Neuronal stem cell (in vitro differentiated cells): ENCODE data around the gene TGFB1.

ENCODE experiments used
- DNase-seq: peaks from one replicate; pipeline ENCODE4 v3.0.0-alpha.2; 2013; ENCODE audit warnings: low spot score
- H2AFZ ChIP-seq: one replicate; pipeline ENCODE4 v1.6.1; 2013; ENCODE audit warnings: mild to moderate bottlenecking, low read length, inconsistent platforms
- H2AK5ac ChIP-seq: 2 replicates; pipeline ENCODE4 v1.6.1; 2013; ENCODE audit warnings: low read depth, mild to moderate bottlenecking, inconsistent platforms, low read length, moderate library complexity, mixed read lengths
- H2BK120ac ChIP-seq: 2 replicates; pipeline ENCODE4 v1.6.1; 2013; ENCODE audit warnings: low read depth, mild to moderate bottlenecking, inconsistent platforms, low read length, moderate library complexity, mixed read lengths
- H2BK12ac ChIP-seq: one replicate; pipeline ENCODE4 v1.6.1; 2013; ENCODE audit warnings: low read length, inconsistent platforms
- H2BK15ac ChIP-seq: 2 replicates; pipeline ENCODE4 v1.6.1; 2013; ENCODE audit warnings: mild to moderate bottlenecking, low read length, inconsistent platforms, mixed read lengths
- H2BK5ac ChIP-seq: one replicate; pipeline ENCODE4 v1.6.1; 2013; ENCODE audit warnings: inconsistent platforms, mild to moderate bottlenecking, low read length, moderate library complexity
- H3K14ac ChIP-seq: one replicate; pipeline ENCODE4 v1.6.1; 2013; ENCODE audit warnings: low read length, inconsistent platforms
- H3K18ac ChIP-seq: 2 replicates; pipeline ENCODE4 v1.6.1; 2013; ENCODE audit warnings: low read length, inconsistent platforms
- H3K23ac ChIP-seq: 2 replicates; pipeline ENCODE4 v1.6.1; 2013; ENCODE audit warnings: low read depth, mild to moderate bottlenecking, mixed read lengths, low read length, inconsistent platforms; ENCODE audit not compliant: poor library complexity
- H3K27ac ChIP-seq: replicated peaks from 3 replicates; pipeline ENCODE4 v1.5.1; 2013; ENCODE audit warnings: low read length, inconsistent platforms
- H3K27me3 ChIP-seq, 3 experiments: 2 replicates each; pipeline ENCODE4 v1.6.1; 2013; ENCODE audit warnings: low read length in 3 of 3, mild to moderate bottlenecking in 2 of 3, inconsistent platforms in 1 of 3, low read depth in 1 of 3, mixed read lengths in 1 of 3, moderate library complexity in 1 of 3; ENCODE audit not compliant: control insufficient read depth in 3 of 3, insufficient read depth in 3 of 3
- H3K36me3 ChIP-seq, 2 donors: replicated peaks in 1 of 2; 2 replicates each; pipeline ENCODE4 v1.6.1; 2013; ENCODE audit warnings: low read length in 2 of 2; ENCODE audit not compliant: control insufficient read depth in 2 of 2, insufficient read depth in 2 of 2
- H3K4ac ChIP-seq: 2 replicates; pipeline ENCODE4 v1.6.1; 2013; ENCODE audit warnings: inconsistent platforms, mild to moderate bottlenecking, low read length, moderate library complexity
- H3K4me1 ChIP-seq, 2 donors: 1 replicate in 1 of 2; 2 replicates in 1 of 2; pipeline ENCODE4 v1.6.1; 2013; ENCODE audit warnings: low read length in 2 of 2, low read depth in 1 of 2; ENCODE audit not compliant: control insufficient read depth in 2 of 2, insufficient read depth in 1 of 2
- H3K4me2 ChIP-seq: one replicate; pipeline ENCODE4 v1.6.1; 2013; ENCODE audit warnings: mild to moderate bottlenecking, low read length, inconsistent platforms; ENCODE audit not compliant: insufficient read depth, poor library complexity, severe bottlenecking
- H3K4me3 ChIP-seq, 2 donors: 2 replicates each; pipeline ENCODE4 v1.5.1; 2013; ENCODE audit warnings: low read length in 2 of 2, mild to moderate bottlenecking in 2 of 2, inconsistent platforms in 1 of 2, moderate library complexity in 1 of 2
- H3K79me1 ChIP-seq: one replicate; pipeline ENCODE4 v1.6.1; 2013; ENCODE audit warnings: low read depth, mild to moderate bottlenecking, inconsistent platforms, low read length, moderate library complexity
- H3K9ac ChIP-seq: one replicate; pipeline ENCODE4 v1.6.1; 2013; ENCODE audit warnings: mild to moderate bottlenecking, low read depth, low read length, inconsistent platforms; ENCODE audit not compliant: poor library complexity
- H3K9me3 ChIP-seq, 2 donors: replicated peaks in 1 of 2; 2 replicates each; pipeline versions ENCODE3 to v1.6.1; 2013; ENCODE audit warnings: low read length in 2 of 2, mild to moderate bottlenecking in 2 of 2, inconsistent platforms in 1 of 2, low read depth in 1 of 2, mixed read lengths in 1 of 2, moderate library complexity in 1 of 2; ENCODE audit not compliant: control insufficient read depth in 2 of 2, insufficient read depth in 1 of 2
- H4K8ac ChIP-seq: one replicate; pipeline ENCODE4 v1.6.1; 2013; ENCODE audit warnings: low read depth, mild to moderate bottlenecking, inconsistent platforms, low read length, moderate library complexity
- H4K91ac ChIP-seq: one replicate; pipeline ENCODE4 v1.6.1; 2013; ENCODE audit warnings: low read length, low read depth, mild to moderate bottlenecking, inconsistent platforms; ENCODE audit not compliant: poor library complexity
- WGBS, 2 donors: extraction: QIAGEN DNeasy Blood & Tissue Kit; methylation state at CpG; one replicate each; pipeline ENCODE4 v1.1.7; 2013; ENCODE audit warnings: missing lambda C conversion rate in 2 of 2, mixed read lengths in 1 of 2; ENCODE audit not compliant: insufficient read length in 2 of 2, insufficient replicate concordance in 1 of 2; ENCODE audit errors: extremely low coverage in 2 of 2; 5-methylcytosine and 5-hydroxymethylcytosine counted together

The TGFB1 gene

DNA sequence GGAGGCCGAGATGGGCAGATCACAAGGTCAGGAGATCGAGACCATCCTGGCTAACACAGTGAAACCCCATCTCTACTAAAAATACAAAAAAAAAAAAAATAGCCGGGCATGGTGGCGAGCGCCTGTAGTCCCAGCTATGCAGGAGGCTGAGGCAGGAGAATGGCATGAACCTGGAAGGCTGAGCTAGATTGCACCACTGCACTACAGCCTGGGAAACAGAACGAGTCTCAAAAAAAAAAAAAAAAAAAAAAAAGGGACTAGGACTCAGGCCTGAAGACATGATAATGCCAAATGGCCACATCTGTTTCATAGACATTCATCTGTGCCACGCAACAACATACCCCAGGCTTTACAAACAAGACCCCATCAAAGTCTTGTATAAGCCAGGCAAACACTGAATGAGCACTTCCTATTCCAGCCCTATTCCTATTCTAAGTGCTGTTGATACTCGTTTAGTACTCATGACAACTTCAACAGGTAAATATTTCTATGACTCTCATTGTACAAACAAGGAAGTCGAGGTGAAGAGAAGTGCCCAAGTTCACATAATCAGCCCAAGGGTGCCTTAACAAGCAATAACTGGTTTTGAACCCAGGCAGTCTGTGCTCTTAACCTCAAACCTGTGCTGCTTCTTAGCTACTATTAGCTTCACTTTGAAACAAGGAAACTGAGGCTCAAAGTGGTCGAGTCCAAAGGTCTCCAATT lies 8.6 kb upstream of the TGFB1 start:
- Histone ChIP-seq H2BK120ac (no peak overlapping the region), H3K36me3 (peaks cover 0 to 11% of the 10 kb centered on the region in 2 donors), H3K4me3 (no peak overlapping the region), H3K9ac (no peak overlapping the region), H4K91ac (no peak overlapping the region), H3K79me1 (peaks cover 7% of the 10 kb centered on the region), H3K27me3 (no peaks in the 10 kb centered on the region), H3K14ac (no peak overlapping the region), H3K27ac (no peak overlapping the region), H3K4me2 (no peak overlapping the region), H2BK5ac (no peak overlapping the region), H3K18ac (no peak overlapping the region), H3K9me3 (no peaks in the 10 kb centered on the region), H3K23ac (no peak overlapping the region), H2AFZ (no peak overlapping the region), H3K4me1 (peaks cover 4 to 5% of the 10 kb centered on the region in 2 donors), H2BK12ac (no peak overlapping the region), H4K8ac (no peak overlapping the region), H2BK15ac (no peak overlapping the region), H3K4ac (no peak overlapping the region), H2AK5ac (no peak overlapping the region)
- DNase-seq = no peak
- WGBS, 2 donors = no CpG with 5 or more reads among the region's 10 CpGs

DNA sequence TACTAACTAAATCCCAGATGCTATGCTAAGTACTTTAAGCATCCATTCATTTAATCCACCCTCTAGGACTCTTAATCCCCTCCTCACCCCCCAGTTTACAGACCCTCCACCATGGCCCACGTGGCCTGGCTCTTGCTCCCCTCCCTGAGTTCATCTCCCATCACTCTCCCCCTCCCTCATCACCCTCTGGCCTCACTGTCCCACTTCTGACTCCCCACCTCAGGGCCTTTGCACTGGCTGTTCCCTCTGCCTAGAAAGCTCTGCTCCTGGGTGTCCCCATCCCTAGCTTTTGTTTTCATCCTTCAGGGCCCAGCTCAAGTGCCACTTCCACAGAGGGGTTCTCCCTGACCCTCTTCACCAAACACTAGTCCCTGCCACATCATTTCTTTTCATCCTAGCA lies 6.0 kb upstream of the TGFB1 start:
- Histone ChIP-seq H3K18ac (no peak overlapping the region), H3K14ac (no peak overlapping the region), H3K4me3 (no peak overlapping the region), H2BK15ac (no peak overlapping the region), H2AFZ (no peak overlapping the region), H3K79me1 (peaks cover under 1% of the 10 kb centered on the region), H2AK5ac (no peak overlapping the region), H4K91ac (no peak overlapping the region), H3K9ac (no peak overlapping the region), H3K9me3 (no peaks in the 10 kb centered on the region), H4K8ac (no peak overlapping the region), H3K27me3 (peaks cover 0 to 1% (median 0%) of the 10 kb centered on the region in 3 experiments), H2BK5ac (no peak overlapping the region), H2BK12ac (no peak overlapping the region), H2BK120ac (no peak overlapping the region), H3K36me3 (peaks cover 0 to 8% of the 10 kb centered on the region in 2 donors), H3K4ac (no peak overlapping the region), H3K23ac (no peak overlapping the region), H3K4me2 (no peak overlapping the region), H3K27ac (no peak overlapping the region), H3K4me1 (peaks cover 4 to 5% of the 10 kb centered on the region in 2 donors)
- DNase-seq = no peak
- WGBS, 2 donors = no CpG with 5 or more reads among the region's 1 CpG

DNA sequence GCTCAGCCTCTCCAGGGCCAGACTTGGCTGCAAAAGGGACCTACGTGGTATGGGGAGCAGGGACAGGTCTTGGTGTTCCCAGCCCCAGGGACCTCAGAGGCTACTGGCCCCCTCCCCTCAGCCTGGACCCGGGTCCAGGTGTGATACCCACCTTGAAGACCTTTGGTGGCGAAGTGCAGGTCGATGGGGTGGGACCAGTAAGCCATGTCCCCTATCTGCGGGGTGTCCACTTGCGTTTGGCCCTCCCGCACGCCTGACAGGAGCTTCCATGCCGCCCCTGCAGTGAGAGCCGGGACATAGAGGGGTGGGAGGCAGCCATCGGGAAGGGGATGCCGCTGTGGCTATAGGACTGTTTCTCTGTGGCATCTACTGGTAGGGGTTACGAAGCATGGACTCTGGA lies 4.0 kb upstream of the TGFB1 start:
- Histone ChIP-seq H3K18ac (no peak overlapping the region), H2BK5ac (no peak overlapping the region), H4K91ac (no peak overlapping the region), H2AK5ac (peak overlapping the region; percentile 88), H2BK15ac (no peak overlapping the region), H3K23ac (peak overlapping the region; percentile 44), H3K4me2 (no peak overlapping the region), H3K27ac (no peak overlapping the region), H3K4ac (peak overlapping the region; percentile 11), H3K79me1 (no peaks in the 10 kb centered on the region), H3K36me3 (peaks cover 0 to 8% of the 10 kb centered on the region in 2 donors), H4K8ac (no peak overlapping the region), H3K9me3 (no peaks in the 10 kb centered on the region), H2BK12ac (no peak overlapping the region), H2BK120ac (no peak overlapping the region), H3K4me1 (peaks cover 0 to 7% of the 10 kb centered on the region in 2 donors), H2AFZ (no peak overlapping the region), H3K14ac (no peak overlapping the region), H3K27me3 (peaks cover 0 to 13% (median 8%) of the 10 kb centered on the region in 3 experiments), H3K4me3 (peak overlapping the region in 1 of 2 donors; percentile 26), H3K9ac (no peak overlapping the region)
- no CpG with 5 or more reads among the region's 13 CpGs for WGBS, 2 donors
- no peak for DNase-seq

DNA sequence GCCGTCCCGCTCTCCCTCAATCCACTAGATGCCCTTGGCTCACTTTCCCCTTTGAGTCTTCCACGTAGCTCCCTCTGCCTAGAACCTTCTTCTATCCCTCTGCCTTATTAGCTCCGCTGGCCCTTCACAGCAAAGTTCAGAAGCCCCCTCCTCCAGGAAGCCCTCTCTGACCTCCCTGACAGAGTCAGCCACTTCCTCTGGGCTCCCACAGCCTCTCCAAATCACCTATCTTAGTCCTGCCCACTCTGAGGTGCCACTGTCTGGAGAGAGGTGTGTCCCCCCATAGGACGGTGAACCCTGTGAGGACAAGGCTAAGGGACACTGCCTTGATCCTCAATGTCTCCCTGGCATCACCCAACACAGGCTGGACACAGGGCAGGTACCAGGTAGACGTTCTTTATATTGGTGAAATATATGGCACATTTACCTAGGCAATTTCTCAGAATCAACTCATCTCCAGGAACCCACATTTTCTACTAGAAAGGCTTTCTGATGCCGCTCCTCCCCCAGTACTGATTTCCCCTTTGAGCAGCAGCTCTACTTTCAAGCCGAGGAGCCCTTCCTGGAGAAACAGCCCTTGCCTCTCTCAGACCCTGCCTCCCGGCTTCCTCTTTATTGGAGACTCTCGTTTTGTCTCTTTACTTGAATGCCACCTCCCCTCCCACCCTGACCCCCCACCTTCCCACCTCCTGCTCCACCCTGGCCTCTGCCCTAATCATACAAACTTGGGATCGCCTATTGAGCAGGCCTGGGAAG lies 3.4 kb upstream of the TGFB1 start:
- H2BK120ac ChIP-seq = no peak overlapping the region
- H3K23ac ChIP-seq = no peak overlapping the region
- no CpG with 5 or more reads among the region's 11 CpGs for WGBS, 2 donors

More for the DNA sequence above, 3.4 kb upstream of the TGFB1 start:
- H4K8ac ChIP-seq = no peak overlapping the region
- H3K27ac ChIP-seq = no peak overlapping the region
- H2BK15ac ChIP-seq = no peak overlapping the region
- H3K79me1 ChIP-seq = no peaks in the 10 kb centered on the region
- no peak overlapping the region for H3K4me2 ChIP-seq
- H3K9me3 ChIP-seq = peaks cover 0 to 1% of the 10 kb centered on the region in 2 donors
- H3K27me3 ChIP-seq = peaks cover 0 to 19% (median 14%) of the 10 kb centered on the region in 3 experiments
- no peak overlapping the region for H2AFZ ChIP-seq
- no peak overlapping the region for H3K4ac ChIP-seq
- peaks cover 0 to 4% of the 10 kb centered on the region in 2 donors for H3K36me3 ChIP-seq
- H4K91ac ChIP-seq = no peak overlapping the region
- DNase-seq = no peak
- peak overlapping the region; percentile 88 for H2AK5ac ChIP-seq
- H2BK12ac ChIP-seq = no peak overlapping the region
- H2BK5ac ChIP-seq = no peak overlapping the region
- no peak overlapping the region for H3K9ac ChIP-seq
- H3K18ac ChIP-seq = no peak overlapping the region
- H3K4me3 ChIP-seq = no peak overlapping the region
- H3K14ac ChIP-seq = no peak overlapping the region
- peaks cover 3 to 9% of the 10 kb centered on the region in 2 donors for H3K4me1 ChIP-seq
